Gastrocnemius medialis (tissue), 4 donors: ENCODE measurements around the gene LRP2BP.

Source experiments
- CTCF ChIP-seq, 5 experiments: fragments of 450-650 bp in 3 of 5; fragments of 200-600 bp in 2 of 5; sonication (generic) in 2 of 5; IDR thresholded peaks in 4 of 5; conservative IDR thresholded peaks in 1 of 5; 1 replicate in 4 of 5; 2 replicates in 1 of 5; pipeline ENCODE4 v1.5.1; 2016 to 2019; ENCODE audit warnings: antibody characterized with exemption in 5 of 5, mild to moderate bottlenecking in 3 of 5, moderate library complexity in 3 of 5
- POLR2A ChIP-seq, 2 donors: fragments of 450-650 bp; IDR thresholded peaks; one replicate each; pipeline ENCODE4 v1.6.1; 2017; ENCODE audit warnings: antibody characterized with exemption in 2 of 2, mild to moderate bottlenecking in 2 of 2, moderate library complexity in 2 of 2

- TF ChIP-seq POLR2A (IDR thresholded peaks at IDR 0.05) (no peak), CTCF (IDR thresholded peaks at IDR 0.05 in 4 of 5, conservative IDR thresholded peaks at IDR 0.05 in 1 of 5) (no peak)
Measured at GRCh38 chr4:185363251-185363650, 32.5 kb downstream of the LRP2BP start.
